ENCODE data around the gene ZBTB48.

DNA sequence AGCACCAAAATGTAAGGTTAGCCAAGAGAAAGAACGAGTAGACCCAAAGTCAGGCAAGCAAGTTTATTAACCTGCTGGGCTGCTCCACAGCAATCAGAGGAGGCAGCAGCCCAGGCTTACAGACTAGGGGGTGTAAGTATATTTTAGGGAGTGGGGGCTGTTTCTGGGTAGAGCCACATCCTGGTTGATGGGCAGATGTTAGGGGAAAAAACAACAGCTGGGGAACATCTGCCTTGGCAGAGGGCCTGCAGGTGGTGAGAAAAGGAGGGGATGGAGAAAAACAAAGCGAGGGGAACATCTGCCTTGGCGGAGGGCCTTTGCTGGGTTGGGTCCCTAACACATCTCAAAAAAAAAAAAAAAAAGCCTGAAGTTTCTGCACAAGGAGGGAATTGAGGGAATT is 9.7 kb upstream of the ZBTB48 start:
- TF ChIP-seq REST (IDR thresholded peaks at IDR 0.05; ENCODE audit: low read depth, low read length) (no peak), MXI1 (IDR thresholded peaks at IDR 0.05; ENCODE audit: low read depth, low read length) (no peak), RAD21 (IDR thresholded peaks at IDR 0.05; ENCODE audit: low read length) (no peak), POLR2AphosphoS5 (IDR thresholded peaks at IDR 0.05; ENCODE audit: low read depth, low read length) (no peak), CTCF (IDR thresholded peaks at IDR 0.05) (no peak), ELF1 (IDR thresholded peaks at IDR 0.05) (no peak), TAF1 (IDR thresholded peaks at IDR 0.05; ENCODE audit: borderline replicate concordance, low read depth, low read length) (no peak), FOXM1 (IDR thresholded peaks at IDR 0.05; ENCODE audit: low read depth) (no peak), EZH2phosphoT487 (IDR thresholded peaks at IDR 0.05; ENCODE audit: borderline replicate concordance, low read depth) (no peak), NRF1 (IDR thresholded peaks at IDR 0.05; ENCODE audit: low read depth, low read length) (no peak), EP300 (IDR thresholded peaks at IDR 0.05; ENCODE audit: borderline replicate concordance in 1 of 2, low read depth in 1 of 2, low read length in 1 of 2) (no peak), CHD2 (IDR thresholded peaks at IDR 0.05; ENCODE audit: low read length, partially characterized antibody) (no peak)

Measured in SK-N-SH (cell line).